Stimulated activated CD8-positive, alpha-beta memory T cell treated with anti-CD3 and anti-CD28 coated beads, Interleukin-15, amount 100 ng/mL, for 24 hours (primary cell): ENCODE results near the gene ZBTB7C.

Experiments
- DNase-seq: peaks from one replicate; pipeline ENCODE4 v3.0.0-alpha.2; 2020; ENCODE audit warnings: low read depth

Gene ZBTB7C

DNA sequence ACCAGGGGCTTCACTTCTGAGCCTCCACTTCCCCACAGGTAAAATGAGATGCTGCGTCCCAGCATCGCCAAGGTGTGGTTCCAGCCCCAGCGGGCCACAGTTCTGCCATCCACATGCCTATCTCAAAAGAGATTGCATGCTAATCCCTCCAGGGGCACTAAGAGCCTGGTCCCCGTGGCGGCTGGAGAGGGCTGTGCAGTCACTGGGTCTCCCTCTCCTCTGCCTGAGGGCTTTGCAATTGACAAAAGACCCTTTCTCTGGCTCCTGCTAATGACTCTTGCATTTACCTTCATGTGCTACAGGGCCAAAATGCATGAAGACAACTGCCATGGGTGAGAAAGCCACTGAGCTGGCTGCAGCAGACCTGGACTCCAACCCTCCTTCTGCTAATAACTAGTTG, 18.5 kb downstream of the ZBTB7C start:
- no peak for DNase-seq

DNA sequence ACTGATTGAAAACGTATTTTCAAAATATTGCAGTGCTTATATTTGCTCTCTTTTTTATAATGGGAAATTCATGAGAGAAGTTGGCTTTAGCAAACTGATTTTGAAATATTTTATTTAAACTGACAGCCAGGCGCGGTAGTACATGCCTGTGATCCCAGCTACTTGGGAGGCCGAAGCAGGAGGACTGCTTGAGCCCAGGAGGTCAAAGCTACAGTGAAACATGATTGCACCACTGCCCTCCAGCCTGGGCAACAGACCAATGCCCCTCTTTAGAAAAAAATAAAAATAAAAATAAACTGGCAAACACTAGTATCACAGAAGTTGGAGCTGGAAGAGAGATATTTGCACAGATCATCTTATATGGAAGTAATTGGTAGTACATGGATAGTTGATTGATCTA, 20.7 kb downstream of the ZBTB7C start:
- DNase-seq: no peak

DNA sequence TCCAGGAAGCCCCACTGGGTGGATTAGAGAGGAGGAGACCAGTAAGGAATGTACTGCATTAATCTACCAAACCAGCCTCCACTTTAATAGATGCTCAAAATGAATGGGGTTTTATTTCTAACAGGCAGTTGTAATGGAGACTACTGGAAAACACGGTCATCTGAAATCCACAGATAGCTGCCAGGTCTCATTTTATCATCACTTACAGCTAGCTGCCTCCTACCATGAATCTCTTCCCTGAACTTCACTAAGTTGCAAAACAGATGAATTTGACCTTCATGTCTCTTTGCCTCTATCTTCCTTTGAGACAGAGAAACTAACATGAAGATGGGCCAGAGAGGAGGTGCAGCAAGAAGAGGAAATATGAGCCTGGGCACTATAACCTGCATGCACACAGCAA, 21.9 kb downstream of the ZBTB7C start:
- DNase-seq: no peak

DNA sequence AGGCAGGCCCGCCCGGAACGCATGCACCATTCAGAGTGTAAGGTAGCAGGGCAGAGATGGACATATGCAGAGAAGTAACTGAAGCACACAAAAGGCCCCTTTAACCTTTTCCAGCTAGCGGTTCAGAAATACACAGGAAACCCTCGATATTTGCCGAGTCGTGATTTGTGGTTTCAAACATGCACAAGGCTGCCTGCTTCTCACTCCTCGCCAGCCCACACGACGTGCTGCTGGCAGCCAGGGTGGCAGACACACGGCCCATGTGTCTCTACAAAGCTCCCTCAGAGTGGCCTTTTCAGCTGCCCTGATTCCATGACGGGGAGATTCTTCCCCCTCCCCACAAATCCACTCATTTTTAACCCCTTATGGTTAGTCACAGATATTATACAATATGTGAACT, 23.6 kb downstream of the ZBTB7C start:
- DNase-seq: no peak

DNA sequence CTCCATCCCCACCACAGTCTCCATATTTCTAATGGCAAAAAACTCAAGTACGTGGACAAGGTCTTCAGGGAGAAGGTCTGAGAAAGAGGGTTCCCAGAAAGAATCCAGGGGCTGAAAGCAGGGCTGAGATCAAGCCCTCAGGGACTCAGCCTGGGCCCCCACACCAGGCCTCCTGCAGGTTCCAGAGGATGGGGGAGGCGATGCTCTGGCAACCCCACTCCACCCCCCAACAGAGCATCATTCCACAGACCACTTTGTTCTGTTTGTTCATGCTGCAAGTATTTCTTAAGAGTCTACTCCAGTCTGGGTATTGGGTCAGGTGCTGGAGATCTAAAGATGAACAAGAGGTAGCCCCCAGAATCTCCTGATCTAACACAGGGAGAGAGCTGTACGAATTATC, 32.2 kb downstream of the ZBTB7C start:
- no peak for DNase-seq

DNA sequence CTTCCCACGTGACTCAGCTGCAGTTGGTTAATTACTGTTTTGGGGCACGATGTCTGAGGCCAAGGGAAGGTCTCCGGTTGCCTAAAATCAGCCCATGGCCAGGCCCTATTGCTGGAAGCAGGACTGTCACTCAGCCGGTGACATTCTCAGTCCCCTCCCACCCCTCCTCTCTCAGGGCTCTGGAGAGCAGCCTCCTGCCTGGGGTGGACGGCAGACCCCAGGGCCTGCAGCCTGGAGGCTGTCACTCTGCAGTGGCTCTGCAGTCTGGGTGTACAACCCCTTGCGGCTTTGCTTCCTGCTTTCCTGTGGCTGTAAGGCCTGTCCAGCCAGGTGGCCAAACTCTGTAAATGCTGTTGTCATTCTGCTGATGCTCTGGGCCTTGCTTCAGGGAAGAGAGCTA, 32.8 kb downstream of the ZBTB7C start:
- no peak for DNase-seq

DNA sequence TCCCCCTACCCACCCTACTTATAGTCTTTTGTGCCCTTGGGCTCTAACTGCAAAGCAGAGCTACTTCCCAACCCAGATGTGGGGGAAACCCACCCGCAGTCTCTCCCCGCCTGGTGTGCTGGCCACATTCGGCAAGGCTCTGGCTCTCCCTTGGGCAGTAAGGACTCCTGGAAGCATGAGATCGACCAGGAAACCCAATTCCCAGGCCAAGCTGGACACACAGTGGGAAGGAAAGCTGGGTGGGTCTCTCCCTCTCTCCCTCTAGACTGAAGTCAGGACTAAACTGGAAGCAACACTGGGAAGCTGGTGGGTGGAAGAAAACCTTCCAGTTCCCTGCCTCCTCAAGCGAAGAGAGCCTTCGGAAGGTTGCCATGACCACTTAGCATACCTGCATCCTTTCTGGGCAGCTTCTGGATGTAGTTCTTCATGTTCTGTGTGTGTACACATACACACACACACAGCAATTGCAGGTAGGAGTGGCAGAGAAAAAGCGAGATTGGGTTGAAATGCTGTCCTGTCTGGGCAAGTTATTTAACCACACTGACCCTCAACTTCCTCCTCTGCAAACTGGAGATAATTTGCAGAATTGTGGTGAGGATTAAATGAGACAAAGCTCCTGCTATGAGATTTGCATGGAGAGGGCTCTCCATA, 33.9 kb downstream of the ZBTB7C start:
- DNase-seq: no peak

DNA sequence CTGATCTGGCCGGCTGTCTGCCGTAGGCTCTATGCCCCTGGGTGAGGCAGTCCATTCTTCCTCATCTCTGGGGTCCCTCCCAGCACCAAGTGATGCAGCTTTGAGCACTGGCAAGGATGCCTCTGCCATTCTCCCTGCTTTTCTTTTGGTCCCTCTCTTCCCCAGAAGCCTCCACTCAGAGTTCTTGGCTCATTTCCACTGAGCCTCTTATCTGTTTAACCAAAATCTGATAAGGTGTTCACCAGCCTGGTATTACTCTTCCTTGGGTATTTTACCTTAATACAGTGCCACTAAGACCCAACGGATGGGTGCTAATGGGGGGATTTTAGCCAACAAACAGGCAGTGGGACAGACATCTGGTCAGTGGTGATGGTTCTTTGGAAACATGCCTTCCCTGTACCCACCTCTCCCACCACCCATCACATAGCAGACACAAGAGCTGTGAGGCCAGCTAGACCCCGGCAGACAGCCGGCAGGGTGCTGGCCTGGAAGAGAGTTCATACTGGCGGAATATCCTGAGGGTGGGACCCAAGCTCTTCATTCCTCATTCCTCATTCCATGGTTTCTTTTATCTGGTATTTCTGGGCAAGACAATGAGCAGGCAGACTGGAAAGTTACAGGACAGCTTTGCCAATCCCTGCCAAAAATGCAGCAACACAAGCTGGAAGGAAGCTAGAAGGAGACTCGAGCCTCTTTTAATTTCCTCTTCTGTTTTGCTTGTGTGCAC, 34.6 kb downstream of the ZBTB7C start:
- no peak for DNase-seq

DNA sequence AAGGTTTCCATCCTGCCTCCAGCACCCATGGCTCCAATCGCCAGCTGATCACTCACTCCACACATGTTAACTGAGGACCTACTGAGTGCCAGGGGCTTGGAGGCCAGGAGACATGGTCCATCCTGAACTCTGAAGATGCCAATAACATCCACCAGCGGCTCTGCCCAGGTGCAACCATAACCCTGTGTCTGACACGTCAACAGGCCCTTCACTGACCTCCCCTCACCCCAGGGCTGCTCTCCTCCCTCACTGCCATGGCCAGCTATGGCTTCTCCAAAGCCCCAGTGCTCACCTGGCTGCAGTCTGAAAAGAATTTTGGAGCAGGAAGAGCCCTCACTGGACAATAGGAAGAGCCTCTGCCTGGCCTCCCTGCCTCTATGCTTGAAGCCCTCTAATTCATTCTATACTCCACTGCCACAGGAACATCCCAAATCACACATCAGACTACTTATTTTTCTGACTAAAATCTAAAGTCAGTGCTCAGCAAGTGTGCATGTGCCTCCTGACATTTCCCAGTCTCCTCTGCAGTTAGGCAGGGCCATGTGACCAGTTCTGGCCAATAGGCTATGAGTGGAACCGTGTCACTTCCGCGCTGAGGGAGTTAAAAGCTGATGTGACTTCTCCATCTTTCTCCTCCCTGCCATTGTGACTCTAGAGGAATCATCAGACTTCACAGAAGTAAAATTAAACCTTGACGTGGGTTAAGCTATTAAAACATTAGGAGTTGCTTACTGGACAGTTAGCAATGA, 37.2 kb downstream of the ZBTB7C start:
- DNase-seq: no peak

DNA sequence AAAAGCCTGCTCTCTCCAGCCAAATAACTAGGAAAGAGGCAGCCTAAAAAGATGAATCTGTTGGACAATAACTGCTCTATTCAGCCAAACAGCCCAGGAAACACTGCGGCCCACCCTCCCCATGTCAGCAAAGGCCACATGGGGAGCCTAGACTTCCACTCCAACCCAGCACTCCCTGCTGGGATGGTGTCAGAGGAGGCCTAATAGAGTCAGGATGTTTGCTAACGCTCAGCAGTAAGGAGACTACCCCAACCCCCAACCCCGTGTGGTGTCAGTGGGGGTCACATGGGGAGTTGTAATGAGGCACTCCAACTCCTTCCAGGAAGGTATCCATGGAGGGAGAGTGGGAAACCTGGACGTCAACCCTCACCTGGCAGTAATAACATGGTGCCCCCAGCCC, 41.6 kb downstream of the ZBTB7C start:
- DNase-seq: no peak

DNA sequence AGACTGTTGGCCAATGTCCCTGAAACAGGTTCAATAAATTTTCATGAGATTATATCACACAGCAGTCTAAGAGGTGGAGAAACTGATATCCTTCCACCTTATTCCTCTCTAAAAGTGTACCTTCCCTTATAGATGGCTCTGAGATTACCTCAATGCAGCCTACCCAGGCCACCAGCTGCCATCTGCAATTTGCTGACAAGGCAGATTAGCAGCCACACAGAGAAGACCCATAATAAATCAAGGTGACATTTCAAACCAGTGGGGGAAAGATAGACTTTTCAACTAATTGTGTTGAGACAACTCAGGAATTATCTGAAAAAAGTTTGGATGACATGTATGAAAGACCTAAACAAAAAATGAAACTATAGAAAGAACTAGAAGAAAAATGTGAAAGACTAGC, 43.2 kb downstream of the ZBTB7C start:
- DNase-seq: no peak

DNA sequence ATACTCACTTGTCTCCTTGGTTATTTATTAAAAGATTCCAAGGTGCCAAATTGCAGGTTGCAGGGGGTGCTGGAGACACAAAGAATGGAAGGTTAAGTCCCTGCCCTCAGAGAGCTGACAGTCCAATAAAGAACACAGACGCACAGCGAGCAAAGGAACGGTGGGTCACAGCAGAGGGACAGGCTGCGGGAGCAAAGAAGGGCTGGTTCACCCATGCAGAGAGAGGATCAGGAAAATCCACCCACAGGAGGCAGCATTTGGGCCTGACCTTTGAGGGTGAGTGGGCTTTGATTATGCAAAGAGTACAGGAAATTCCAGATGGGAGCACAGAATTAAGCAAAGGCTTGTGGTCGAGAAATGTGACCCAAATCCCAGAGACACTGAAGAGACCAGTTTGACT, 45.0 kb downstream of the ZBTB7C start:
- no peak for DNase-seq

DNA sequence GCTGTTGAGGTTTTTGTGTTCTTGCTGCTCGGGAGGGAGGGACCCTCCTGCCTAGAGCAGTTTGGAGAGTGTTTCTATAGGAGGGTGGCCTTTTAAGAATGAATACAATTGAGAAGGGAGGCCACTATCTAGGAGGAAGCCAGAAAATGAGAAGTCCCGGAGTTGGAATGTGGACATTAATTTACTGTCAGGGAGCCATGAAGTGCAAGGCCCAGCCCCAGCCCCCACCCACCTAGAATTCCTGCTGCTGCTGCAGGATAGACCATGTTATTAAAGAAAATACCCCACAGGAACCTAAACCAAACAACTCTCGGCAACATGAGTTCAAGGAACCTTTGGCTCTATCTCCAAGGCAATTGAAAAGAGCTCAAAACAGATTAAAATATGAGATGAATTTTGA, 46.0 kb downstream of the ZBTB7C start:
- DNase-seq: no peak

DNA sequence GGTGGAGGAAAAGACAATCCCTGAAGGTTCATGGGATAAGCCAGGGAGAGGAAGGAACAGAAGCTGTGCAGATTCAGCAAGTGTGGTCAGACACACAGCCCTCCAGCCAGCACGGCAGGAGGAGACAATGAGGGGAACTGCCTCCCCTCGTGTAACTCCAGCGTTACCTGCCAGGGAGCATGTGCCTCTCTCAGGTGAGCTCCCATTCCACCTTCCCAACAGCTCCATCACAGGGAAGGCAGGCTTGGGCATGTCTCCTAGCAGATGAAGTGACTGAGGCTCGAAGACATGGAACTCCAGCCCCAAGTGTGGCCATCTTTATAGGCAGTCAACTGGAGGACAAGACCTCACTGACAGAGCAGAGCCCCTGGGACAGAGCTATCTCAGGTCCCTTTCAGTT, 47.4 kb downstream of the ZBTB7C start:
- DNase-seq: no peak

DNA sequence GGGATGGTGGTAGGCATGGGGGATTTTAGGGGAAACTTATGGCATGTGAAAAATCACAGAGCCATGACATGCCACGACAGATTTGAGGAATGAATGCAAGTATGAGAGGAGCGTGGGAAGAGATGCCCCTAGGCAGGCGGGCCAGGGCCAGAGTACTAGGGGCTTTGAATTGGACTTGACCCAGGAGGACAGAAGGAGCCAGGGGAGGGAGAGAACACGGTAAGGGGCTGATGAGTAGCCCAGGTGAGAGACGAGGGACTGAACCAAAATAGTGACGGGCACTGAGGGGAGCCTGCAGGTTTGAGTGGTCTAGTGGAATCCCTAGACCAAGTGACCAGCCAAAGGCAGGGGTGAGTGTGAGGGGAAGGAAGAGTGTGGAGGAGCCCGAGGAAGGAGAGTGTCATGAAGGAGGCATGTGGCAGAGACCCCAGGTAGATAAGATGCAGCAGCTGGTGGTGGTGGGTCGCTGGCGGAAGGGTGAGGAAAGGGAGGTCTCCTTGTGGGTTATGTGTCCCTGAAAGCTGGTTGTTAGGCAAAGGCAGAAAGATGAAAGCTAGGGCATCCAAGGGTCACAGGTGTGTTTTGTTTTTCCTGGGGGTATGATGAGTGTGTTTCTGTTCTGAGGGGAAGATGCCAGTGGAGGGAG, 48.7 kb downstream of the ZBTB7C start:
- DNase-seq: no peak

DNA sequence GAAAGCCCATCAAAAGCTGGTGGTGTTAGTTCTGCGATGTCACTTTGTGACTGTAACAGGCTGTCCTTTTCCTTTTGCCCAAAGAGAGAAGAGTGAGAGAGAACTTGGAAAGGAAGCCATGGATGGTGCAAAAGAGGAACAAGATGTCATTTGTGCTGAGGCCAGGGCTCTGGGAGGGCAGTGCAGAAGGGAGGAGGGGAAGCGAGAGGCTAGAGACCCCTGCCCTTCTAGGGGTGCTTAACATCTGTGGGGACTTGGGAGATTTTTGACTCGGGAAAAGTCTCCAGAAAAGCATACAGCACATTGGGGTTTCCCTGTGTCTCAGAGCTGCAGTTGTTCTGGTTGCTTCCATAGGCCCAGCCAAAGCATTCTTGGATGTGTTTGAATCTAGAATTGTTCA, 49.6 kb downstream of the ZBTB7C start:
- DNase-seq: no peak

DNA sequence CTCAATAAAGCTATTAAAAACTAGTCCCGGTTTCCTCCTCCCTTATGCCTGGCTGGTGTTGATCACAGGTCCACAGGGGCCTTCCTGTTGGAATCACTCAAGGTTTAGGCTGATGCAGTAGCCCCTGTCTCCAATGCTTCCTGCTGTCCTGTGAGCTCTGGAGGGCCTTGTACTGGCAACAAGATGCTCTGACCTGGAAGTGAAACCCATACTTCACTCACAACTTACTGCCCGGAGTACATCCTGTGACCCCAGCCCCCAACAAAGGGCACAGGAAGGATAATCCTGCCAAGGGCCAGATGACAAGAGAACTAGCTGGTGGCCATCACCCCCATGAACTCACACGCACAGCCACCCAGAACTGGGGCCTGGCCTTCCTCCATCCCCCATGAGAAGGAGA, 50.3 kb downstream of the ZBTB7C start:
- no peak for DNase-seq

DNA sequence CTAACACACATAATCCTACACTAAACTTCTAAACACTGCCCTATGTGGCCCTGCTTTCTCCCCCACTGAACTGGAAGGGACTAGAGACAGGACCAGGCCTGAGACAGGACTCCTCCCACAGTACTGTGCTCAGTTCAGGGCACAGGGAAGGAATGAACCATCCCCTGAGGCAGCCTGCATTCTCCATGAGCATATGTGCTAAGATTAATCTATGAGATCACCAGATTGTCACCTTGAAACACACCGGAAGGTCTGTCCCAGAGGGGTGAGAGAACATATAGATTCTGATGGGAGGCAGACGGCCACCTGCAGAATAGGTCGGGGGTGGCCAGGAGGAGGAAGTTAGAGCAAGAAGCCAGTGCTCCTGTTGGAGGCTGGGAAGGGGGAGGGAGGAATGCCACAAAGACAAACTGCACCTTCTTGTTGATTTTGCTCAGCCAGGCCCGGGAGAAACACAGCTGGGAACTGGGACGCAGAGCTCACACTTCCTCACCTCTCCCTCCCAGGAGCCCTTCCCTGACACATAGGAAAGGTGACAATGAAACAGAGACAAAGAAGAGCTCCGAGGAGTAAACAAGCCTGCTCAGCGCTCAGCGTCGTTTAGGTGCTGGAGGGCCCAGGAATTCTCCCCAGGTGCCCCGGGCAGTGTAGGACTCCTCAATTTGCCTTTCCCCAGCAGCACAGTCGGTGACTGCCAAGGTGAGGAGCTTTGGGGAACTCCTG, 52.1 kb downstream of the ZBTB7C start:
- DNase-seq: no peak

DNA sequence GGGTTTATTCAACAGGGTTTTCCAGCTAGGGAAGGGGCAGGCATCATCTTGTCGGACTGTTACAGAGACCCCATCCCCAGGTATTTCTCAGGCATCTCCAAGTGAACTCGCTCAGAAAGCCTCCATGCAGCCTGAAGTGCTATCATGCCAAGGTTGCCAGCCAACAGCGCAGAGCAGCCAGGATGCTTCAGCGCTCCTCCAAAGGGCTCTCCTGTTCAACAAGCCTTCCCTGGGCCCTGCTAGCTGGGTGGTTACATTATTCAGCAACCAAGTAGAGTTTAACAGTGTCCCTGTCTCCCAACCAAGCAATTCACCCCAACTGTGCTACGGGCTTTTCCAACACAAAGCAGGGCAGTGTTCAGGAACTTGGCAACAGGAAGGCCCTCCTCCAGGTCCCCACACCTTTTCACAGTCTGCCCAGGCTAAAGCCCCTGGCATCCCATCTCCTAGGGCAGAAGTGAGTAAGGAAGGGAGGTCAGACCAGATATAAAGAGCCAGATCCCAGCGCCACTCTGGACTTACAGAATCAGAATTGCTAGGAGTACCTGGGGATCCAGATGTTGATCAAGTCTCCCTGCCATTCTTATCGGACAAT, 52.9 kb downstream of the ZBTB7C start:
- no peak for DNase-seq

DNA sequence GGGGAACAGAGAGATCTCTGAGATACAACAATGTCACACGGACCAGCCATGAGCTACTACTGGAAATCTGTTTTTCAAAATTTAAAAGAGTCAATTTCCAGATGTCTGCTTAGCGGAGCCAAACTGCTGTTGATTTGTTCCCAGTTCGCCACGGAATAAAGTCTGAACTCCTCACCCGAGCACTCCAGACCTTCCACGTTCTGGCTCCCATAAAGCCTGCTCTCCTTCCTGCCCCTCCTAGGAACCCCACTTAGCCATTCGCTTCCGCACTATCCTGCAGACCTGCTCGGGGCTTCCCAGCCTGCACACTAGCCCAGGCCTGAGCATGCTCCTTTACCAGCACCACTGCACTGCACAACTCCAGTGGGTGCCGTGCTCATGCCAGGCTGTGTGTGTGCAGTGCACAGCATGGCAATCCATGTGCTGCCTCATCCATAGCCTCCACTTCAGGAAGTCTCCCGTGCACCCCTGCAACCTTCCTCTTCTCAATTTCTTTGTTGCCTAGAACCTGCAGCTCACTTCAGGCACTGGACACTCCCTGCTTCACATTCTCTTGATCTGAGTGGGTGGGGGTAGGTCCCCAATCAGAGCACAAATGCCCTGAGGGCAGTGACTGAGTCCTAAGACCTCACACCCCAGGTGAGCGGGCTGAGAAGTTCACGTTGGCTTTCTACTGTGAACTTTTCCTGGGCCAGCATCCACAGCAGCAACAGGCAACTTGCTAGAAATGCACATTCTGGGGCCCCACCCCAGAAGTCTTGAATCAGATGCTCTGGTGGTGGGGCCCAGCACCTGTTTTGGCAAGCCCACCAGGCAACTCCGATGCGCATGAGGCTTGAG, 53.7 kb downstream of the ZBTB7C start:
- DNase-seq: no peak

DNA sequence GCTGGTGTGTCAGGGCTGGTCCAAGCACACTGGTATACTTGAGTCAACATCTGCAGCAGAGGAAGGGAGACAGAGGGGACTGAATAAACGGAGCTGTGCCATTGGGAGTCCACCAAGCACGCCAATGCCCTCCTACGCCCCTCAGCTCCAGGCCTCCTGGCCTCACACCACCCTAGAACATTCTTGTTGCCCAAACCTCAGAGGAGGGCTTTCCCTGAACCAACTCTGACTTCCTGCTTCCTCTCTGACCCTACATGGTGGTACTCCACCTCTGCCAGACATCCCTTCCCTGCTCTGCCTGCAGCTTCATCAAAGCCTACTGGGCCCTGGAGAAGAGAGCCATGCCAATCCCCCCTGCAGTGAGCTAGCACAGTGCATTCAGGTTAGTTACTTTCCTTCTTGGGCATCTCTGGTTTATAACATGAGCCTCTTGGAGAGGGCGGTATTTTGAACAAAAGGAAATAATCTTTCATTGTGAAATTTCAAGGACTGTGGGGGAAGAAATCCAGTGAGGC, 54.4 kb downstream of the ZBTB7C start:
- no peak for DNase-seq
